ENCODE data around the gene CD63.

DNA sequence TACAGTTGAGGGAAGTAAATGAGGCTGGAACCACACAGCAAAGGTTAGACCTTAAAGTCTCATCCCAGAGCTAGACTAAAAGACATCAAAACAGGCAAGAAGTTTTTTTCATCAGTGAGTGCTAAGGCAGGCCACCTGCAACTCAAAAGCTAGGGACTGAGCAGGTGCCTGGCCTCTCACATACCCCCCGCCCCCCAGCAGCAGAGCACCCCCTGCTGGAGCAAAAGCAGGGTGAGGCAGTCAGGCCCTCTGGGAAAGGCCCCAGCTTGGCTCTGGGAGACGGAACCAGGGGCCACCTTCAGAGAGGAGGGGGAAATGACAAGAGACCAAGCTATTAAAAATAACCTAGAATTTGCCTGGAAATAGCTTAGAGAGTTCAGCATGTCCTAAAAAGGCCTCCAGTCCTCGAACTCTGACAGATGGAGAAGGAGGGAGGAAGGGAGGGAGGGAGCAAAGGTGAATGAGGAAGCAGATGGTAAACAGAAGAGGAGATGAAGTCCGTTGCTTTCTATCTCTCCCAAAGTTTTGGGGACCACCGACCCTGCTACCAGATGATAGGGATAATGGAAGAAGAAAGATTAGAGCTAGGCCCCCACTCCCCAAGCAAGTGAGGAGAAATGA lies 22.9 kb downstream of the CD63 start:
- TF ChIP-seq, protein P1, sequence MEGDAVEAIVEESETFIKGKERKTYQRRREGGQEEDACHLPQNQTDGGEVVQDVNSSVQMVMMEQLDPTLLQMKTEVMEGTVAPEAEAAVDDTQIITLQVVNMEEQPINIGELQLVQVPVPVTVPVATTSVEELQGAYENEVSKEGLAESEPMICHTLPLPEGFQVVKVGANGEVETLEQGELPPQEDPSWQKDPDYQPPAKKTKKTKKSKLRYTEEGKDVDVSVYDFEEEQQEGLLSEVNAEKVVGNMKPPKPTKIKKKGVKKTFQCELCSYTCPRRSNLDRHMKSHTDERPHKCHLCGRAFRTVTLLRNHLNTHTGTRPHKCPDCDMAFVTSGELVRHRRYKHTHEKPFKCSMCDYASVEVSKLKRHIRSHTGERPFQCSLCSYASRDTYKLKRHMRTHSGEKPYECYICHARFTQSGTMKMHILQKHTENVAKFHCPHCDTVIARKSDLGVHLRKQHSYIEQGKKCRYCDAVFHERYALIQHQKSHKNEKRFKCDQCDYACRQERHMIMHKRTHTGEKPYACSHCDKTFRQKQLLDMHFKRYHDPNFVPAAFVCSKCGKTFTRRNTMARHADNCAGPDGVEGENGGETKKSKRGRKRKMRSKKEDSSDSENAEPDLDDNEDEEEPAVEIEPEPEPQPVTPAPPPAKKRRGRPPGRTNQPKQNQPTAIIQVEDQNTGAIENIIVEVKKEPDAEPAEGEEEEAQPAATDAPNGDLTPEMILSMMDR (conservative IDR thresholded peaks at IDR 0.05), result no peak; the same call in 1 of the 2 replicates
- no peak for TF ChIP-seq ZFX (IDR thresholded peaks at IDR 0.05)

Data from C4-2B (cell line).